ENCODE measurements around the gene FXYD6. TPM values are rescaled to one million over a fixed set of nuclear protein-coding genes. Genes with fewer than 3 reads are reported as not detected.

The FXYD6 gene
- total RNA-seq, 1 experiment from 2014 or later: not detected

DNA sequence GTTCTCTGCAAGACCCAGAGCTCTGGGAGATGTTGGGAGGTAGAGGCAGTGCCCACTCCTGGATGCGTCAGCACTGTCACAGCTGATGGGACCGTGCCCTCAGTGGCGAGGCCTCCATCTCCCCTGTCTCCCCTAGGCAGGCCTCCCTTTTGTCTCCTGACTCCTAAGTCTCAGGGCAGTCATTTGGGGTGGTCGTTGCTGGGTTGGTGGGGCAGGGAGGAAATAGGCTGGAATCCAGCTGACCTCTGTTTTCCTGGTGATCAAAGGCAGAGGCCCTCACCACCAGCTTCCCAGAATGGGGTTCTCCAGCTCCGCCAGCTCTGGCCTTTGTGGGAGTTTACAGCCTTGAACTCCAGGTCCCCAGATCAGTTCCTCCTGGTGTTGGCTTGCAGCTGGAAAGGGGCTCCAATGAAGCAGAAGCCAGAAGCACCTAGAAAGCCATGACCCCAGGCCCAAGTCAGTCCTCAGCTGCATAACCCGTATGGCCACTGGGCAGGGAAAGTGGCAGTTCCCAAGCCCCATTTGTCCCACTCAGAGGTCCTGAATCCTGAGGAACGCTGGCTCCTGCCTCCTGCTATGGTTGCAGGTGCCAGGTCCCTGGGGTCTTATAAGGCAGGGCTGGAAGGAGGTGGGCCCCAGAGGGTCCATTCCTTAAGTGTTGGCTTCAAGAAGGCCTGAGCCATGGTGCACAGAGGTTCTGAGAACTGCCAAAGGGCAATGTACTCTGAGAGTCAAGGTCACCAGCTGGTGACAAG lies 44.6 kb downstream of the FXYD6 start:
- Histone ChIP-seq H3K4me3 (ENCODE audit: low read length) (no peak overlapping the region), H3K9me2 (replicated peaks; ENCODE audit: low read length) (no peaks in the 10 kb centered on the region), H3K4me2 (ENCODE audit: low read length) (no peak overlapping the region), H3K27me3 (ENCODE audit: low read length) (peaks cover 77% of the 10 kb centered on the region), H3K9me3 (ENCODE audit: low read length) (no peaks in the 10 kb centered on the region), H3K79me2 (ENCODE audit: low read length) (no peaks in the 10 kb centered on the region), H3K4me1 (ENCODE audit: insufficient read depth, low read length) (peaks cover 8% of the 10 kb centered on the region), H4K20me1 (ENCODE audit: low read length) (no peaks in the 10 kb centered on the region), H2AFZ (ENCODE audit: low read length) (no peak overlapping the region), H3K36me3 (ENCODE audit: low read depth, low read length) (no peaks in the 10 kb centered on the region), H3F3A (ENCODE audit: low read length, unreplicated experiment) (no peaks in the 10 kb centered on the region), H3K27ac (ENCODE audit: low read length) (no peak overlapping the region), H3K9ac (ENCODE audit: low read length) (no peak overlapping the region)
- TF ChIP-seq EZH2phosphoT487 (IDR thresholded peaks at IDR 0.05; ENCODE audit: borderline replicate concordance, low read length) (no peak), CTCF (conservative IDR thresholded peaks at IDR 0.05; ENCODE audit: low read depth, low read length) (no peak), EZH2 (IDR thresholded peaks at IDR 0.05; ENCODE audit: low read length, unreplicated experiment) (no peak)
- no TSS peak for BruUV-seq (replicated peaks)
- no peak for DNase-seq
- ATAC-seq: no peak
- intact Hi-C loops (cut with micrococcal nuclease): no loop called here
- ChIA-PET CTCF (no interaction called here), POLR2A (ENCODE audit: unreplicated experiment) (no interaction called here)

DNA sequence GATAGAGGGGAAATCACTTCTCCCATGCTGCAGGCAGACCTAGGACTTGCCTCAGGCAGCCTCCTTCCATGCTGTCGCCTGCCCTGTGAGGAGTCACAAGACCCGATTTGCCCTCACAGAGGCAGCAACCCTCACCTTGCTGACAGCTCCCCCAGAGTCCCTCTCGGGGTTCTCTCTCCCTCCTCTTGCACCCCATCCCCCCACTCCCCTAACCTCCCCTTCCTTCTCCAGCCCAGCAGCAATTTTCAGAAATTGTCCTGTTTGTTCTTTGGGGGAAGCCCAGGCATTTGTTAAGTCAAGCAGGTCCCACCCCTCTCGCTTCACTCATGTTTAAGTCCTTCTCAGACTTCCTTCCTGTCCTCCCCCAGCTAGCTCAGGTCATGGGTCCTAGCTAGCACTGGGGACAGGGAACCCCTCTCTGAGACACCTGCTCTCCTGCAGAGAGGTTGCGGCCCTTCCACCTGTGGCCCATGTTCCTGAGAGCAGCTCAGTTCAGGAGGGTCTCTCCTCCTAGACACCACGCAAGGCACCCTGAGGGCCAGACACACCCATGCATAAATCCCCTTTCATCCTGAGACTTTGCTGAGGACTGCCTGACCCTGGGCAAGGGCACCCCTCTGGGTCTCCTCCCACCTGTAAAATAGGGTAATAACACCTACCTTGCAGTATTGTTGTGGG lies 45.6 kb downstream of the FXYD6 start:
- Histone ChIP-seq H3K4me3 (ENCODE audit: low read length) (no peak overlapping the region), H3K4me2 (ENCODE audit: low read length) (no peak overlapping the region), H3K9me3 (ENCODE audit: low read length) (no peaks in the 10 kb centered on the region), H2AFZ (ENCODE audit: low read length) (no peak overlapping the region), H3K27me3 (ENCODE audit: low read length) (peaks cover 77% of the 10 kb centered on the region), H4K20me1 (ENCODE audit: low read length) (no peaks in the 10 kb centered on the region), H3K9me2 (replicated peaks; ENCODE audit: low read length) (no peaks in the 10 kb centered on the region), H3F3A (ENCODE audit: low read length, unreplicated experiment) (no peaks in the 10 kb centered on the region), H3K27ac (ENCODE audit: low read length) (no peak overlapping the region), H3K36me3 (ENCODE audit: low read depth, low read length) (no peaks in the 10 kb centered on the region), H3K9ac (ENCODE audit: low read length) (no peak overlapping the region), H3K79me2 (ENCODE audit: low read length) (no peaks in the 10 kb centered on the region), H3K4me1 (ENCODE audit: insufficient read depth, low read length) (peaks cover 8% of the 10 kb centered on the region)
- no peak for DNase-seq
- intact Hi-C loops (cut with micrococcal nuclease): no loop called here
- BruUV-seq (replicated peaks): no TSS peak
- no peak for TF ChIP-seq EZH2phosphoT487 (IDR thresholded peaks at IDR 0.05; ENCODE audit: borderline replicate concordance, low read length)
- POLR2A ChIA-PET (ENCODE audit: unreplicated experiment): no interaction called here
- no peak for ATAC-seq
- CTCF ChIA-PET: no interaction called here

- H3K4me1 ChIP-seq (ENCODE audit: insufficient read depth, low read length): peaks cover 8% of the 10 kb centered on the region
- H3K36me3 ChIP-seq (ENCODE audit: low read depth, low read length): no peaks in the 10 kb centered on the region
- peaks cover 78% of the 10 kb centered on the region for H3K27me3 ChIP-seq (ENCODE audit: low read length)
- no peaks in the 10 kb centered on the region for H3F3A ChIP-seq (ENCODE audit: low read length, unreplicated experiment)
- no peak overlapping the region for H3K4me3 ChIP-seq (ENCODE audit: low read length)
- intact Hi-C loops (cut with micrococcal nuclease): no loop called here
- H3K79me2 ChIP-seq (ENCODE audit: low read length): no peaks in the 10 kb centered on the region
- no peak overlapping the region for H3K9ac ChIP-seq (ENCODE audit: low read length)
- DNase-seq (no peak), ATAC-seq (no peak)
- H3K9me2 ChIP-seq (replicated peaks; ENCODE audit: low read length): no peaks in the 10 kb centered on the region
- no peak overlapping the region for H3K4me2 ChIP-seq (ENCODE audit: low read length)
- ChIA-PET POLR2A (ENCODE audit: unreplicated experiment) (no interaction called here), CTCF (no interaction called here)
- no peak overlapping the region for H2AFZ ChIP-seq (ENCODE audit: low read length)
- TF ChIP-seq CTCF (conservative IDR thresholded peaks at IDR 0.05; ENCODE audit: low read depth, low read length) (no peak), EZH2phosphoT487 (IDR thresholded peaks at IDR 0.05; ENCODE audit: borderline replicate concordance, low read length) (no peak), EZH2 (IDR thresholded peaks at IDR 0.05; ENCODE audit: low read length, unreplicated experiment) (no peak)
- no peaks in the 10 kb centered on the region for H4K20me1 ChIP-seq (ENCODE audit: low read length)
- BruUV-seq (replicated peaks): no TSS peak
- no peaks in the 10 kb centered on the region for H3K9me3 ChIP-seq (ENCODE audit: low read length)
- H3K27ac ChIP-seq (ENCODE audit: low read length): no peak overlapping the region
These were observed 46.4 kb downstream of the FXYD6 start for GRCh38 chr11:117830072-117830471.
